Mesothelial cell of epicardium (in vitro differentiated cells): ENCODE results near the gene COX6B1. TPM values are rescaled to one million over a fixed set of nuclear protein-coding genes. Genes with fewer than 3 reads are reported as not detected.
"Not testable (repeated sequence)": the region's sequence is repeated elsewhere in the genome, so short reads cannot be mapped to it uniquely, and the experiment has no call there.

Experiments
- DNase-seq, 2 experiments: peaks; one replicate each; pipeline ENCODE4 v3.0.0; 2021; ENCODE audit warnings: low spot score in 2 of 2; ENCODE audit not compliant: unreplicated experiment in 2 of 2
- H3K27ac Mint-ChIP-seq: 2 replicates; pipeline ENCODE4 v1.8.0; 2021; ENCODE audit warnings: mixed read lengths
- H3K27me3 Mint-ChIP-seq: 2 replicates; pipeline ENCODE4 v1.8.0; 2021; ENCODE audit warnings: low read depth, mixed read lengths
- H3K36me3 Mint-ChIP-seq: 2 replicates; pipeline ENCODE4 v1.8.0; 2021; ENCODE audit warnings: mixed read lengths
- H3K4me1 Mint-ChIP-seq: 2 replicates; pipeline ENCODE4 v1.8.0; 2021; ENCODE audit warnings: mixed read lengths
- H3K4me3 Mint-ChIP-seq: 2 replicates; pipeline ENCODE4 v1.8.0; 2021; ENCODE audit warnings: mild to moderate bottlenecking, moderate library complexity, mixed read lengths
- H3K9me3 Mint-ChIP-seq: 2 replicates; pipeline ENCODE4 v1.8.0; 2021; ENCODE audit warnings: mixed read lengths
- CTCF ChIP-seq: fragments of 200-600 bp; sonication (generic); IDR thresholded peaks from one replicate; pipeline ENCODE4 v1.5.0; 2021; ENCODE audit warnings: antibody characterized with exemption; ENCODE audit not compliant: unreplicated experiment
- total RNA-seq: library from RNA; stranded (reverse); gene quantifications from 3 replicates; pipeline ENCODE4 v1.2.1, GENCODE V29; 2021

The COX6B1 gene
- total RNA-seq: 273 to 293 TPM (median 284 TPM) in 3 replicates

- H3K36me3 Mint-ChIP-seq: peaks cover 7% of the 10 kb centered on the region
- no peaks in the 10 kb centered on the region for H3K9me3 Mint-ChIP-seq
Observed at GRCh38 chr19:35648017-35648961, at the start of gene COX6B1. COX6B1 (plus strand) TSS chr19:35648323; CDS start chr19:35651244, 2,921 bp downstream.

GRCh38 chr19:35601971-35602370 is 46.2 kb upstream of the COX6B1 start:
- no peaks in the 10 kb centered on the region for H3K4me1 Mint-ChIP-seq
- no peaks in the 10 kb centered on the region for H3K9me3 Mint-ChIP-seq
- H3K4me3 Mint-ChIP-seq: no peak overlapping the region
- no peak for TF ChIP-seq CTCF
- H3K36me3 Mint-ChIP-seq: no peaks in the 10 kb centered on the region
- DNase-seq: no peak
- peaks cover 22% of the 10 kb centered on the region for H3K27me3 Mint-ChIP-seq
- H3K27ac Mint-ChIP-seq: no peak overlapping the region

More at GRCh38 chr19:35648017-35648961, at the start of gene COX6B1:
- peaks cover 20% of the 10 kb centered on the region for H3K4me1 Mint-ChIP-seq
- H3K27me3 Mint-ChIP-seq: no peaks in the 10 kb centered on the region
- TF ChIP-seq CTCF: no peak
- peak within 1 kb of the TSS; percentile 93 for H3K27ac Mint-ChIP-seq
- DNase-seq: peak; percentile 75 to 86
- H3K4me3 Mint-ChIP-seq: peak within 1 kb of the TSS; percentile 96

GRCh38 chr19:35604436-35604835 is 43.7 kb upstream of the COX6B1 start:
- Mint-ChIP-seq H3K9me3 (peaks cover 11% of the 10 kb centered on the region), H3K27me3 (peaks cover 24% of the 10 kb centered on the region)
- not testable (repeated sequence) for H3K36me3 Mint-ChIP-seq, H3K4me1 Mint-ChIP-seq, DNase-seq, H3K27ac Mint-ChIP-seq, H3K4me3 Mint-ChIP-seq

DNA sequence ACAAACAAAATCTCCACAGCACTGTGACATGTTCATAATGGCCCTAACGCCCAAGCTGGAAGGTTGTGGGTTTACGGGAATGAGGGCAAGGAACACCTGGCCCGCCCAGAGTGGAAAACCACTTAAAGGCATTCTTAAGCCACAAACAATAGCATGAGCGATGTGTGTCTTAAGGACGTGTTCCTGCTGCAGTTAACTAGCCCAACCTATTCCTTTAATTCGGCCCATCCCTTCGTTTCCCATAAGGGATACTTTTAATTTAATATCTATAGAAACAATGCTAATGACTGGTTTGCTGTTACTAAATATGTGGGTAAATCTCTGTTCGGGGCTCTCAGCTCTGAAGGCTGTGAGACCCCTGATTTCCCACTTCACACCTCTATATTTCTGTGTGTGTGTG is 41.0 kb upstream of the COX6B1 start:
- not testable (repeated sequence) for H3K27me3 Mint-ChIP-seq, H3K4me1 Mint-ChIP-seq, H3K36me3 Mint-ChIP-seq, H3K27ac Mint-ChIP-seq, H3K4me3 Mint-ChIP-seq, DNase-seq
- H3K9me3 Mint-ChIP-seq: peaks cover 11% of the 10 kb centered on the region

- DNase-seq: no peak
- Mint-ChIP-seq H3K27me3 (peaks cover 6% of the 10 kb centered on the region), H3K27ac (no peak overlapping the region), H3K4me1 (no peaks in the 10 kb centered on the region), H3K36me3 (no peaks in the 10 kb centered on the region), H3K9me3 (peaks cover 11% of the 10 kb centered on the region), H3K4me3 (no peak overlapping the region)
- TF ChIP-seq CTCF: no peak
Observed at GRCh38 chr19:35607661-35608060, 40.5 kb upstream of the COX6B1 start.

GRCh38 chr19:35608251-35608650 is 39.9 kb upstream of the COX6B1 start:
- TF ChIP-seq CTCF: no peak
- no peak overlapping the region for H3K27ac Mint-ChIP-seq
- peaks cover 11% of the 10 kb centered on the region for H3K9me3 Mint-ChIP-seq
- no peak for DNase-seq
- H3K4me1 Mint-ChIP-seq: no peaks in the 10 kb centered on the region
- no peaks in the 10 kb centered on the region for H3K36me3 Mint-ChIP-seq
- H3K4me3 Mint-ChIP-seq: no peak overlapping the region
- H3K27me3 Mint-ChIP-seq: peaks cover 4% of the 10 kb centered on the region
